Measurements from ENCODE around the gene BOLA2B. TPM values are rescaled to one million over a fixed set of nuclear protein-coding genes. Genes with fewer than 3 reads are reported as not detected.
"Not testable (repeated sequence)": the region's sequence is repeated elsewhere in the genome, so short reads cannot be mapped to it uniquely, and the experiment has no call there.

BOLA2B gene
- 100 to 1,000 TPM in 3 of 4 donors, 10 to 100 TPM in 1; 72.7 to 434 (median 197) TPM for total RNA-seq

DNA sequence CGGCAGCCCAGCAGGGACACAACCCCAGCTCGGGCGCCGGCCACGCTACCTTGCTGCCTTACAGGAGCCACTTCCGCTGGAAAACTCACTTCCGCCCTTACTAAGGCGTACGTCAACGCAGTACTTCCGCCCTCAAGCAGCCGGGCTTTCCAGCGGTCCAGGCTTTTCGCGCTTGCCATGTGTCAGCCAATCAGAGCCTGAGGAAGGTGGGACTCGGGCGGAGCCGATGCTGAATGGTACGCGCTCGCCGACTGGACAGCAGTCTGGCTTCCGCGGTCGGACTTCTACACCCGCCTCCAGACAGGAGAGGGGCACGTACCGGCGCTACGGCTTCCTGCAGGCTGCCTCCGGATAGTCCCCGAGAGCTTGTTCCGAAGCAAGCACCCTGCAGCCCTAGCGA is at the start of gene BOLA2B, which contains the start of gene SLX1A:
TSS of gene BOLA2B (minus strand) at position 52 of the 400 bp plus-strand sequence. CDS start 71 bp downstream, outside the sequence.
TSS of gene SLX1A (plus strand) at position 261 of the 400 bp plus-strand sequence. CDS start 210 bp downstream, outside the sequence.
- DNase-seq (ENCODE audit: low spot score in 2 of 2); H3K27ac ChIP-seq: not testable (repeated sequence)
- no CpG with 5 or more reads among the region's 34 CpGs for WGBS

GRCh38 chr16:30217082-30217481 is 23.6 kb upstream of the BOLA2B start:
- H3K36me3 ChIP-seq, H3K27ac ChIP-seq, H3K27me3 ChIP-seq, H3K4me1 ChIP-seq, H3K4me3 ChIP-seq, H3K9me3 ChIP-seq: not testable (repeated sequence)
- peak; percentile 10 to 63 for DNase-seq (ENCODE audit: low spot score in 2 of 2)
- 60% methylated on average over 1 of the region's 5 CpGs for WGBS

More for the DNA sequence above, at the start of gene BOLA2B, which contains the start of gene SLX1A:
- H3K36me3 ChIP-seq, H3K4me1 ChIP-seq, H3K9me3 ChIP-seq, H3K27me3 ChIP-seq: not testable (repeated sequence)
- peak within 1 kb of the TSS; percentile 47 for H3K4me3 ChIP-seq

DNA sequence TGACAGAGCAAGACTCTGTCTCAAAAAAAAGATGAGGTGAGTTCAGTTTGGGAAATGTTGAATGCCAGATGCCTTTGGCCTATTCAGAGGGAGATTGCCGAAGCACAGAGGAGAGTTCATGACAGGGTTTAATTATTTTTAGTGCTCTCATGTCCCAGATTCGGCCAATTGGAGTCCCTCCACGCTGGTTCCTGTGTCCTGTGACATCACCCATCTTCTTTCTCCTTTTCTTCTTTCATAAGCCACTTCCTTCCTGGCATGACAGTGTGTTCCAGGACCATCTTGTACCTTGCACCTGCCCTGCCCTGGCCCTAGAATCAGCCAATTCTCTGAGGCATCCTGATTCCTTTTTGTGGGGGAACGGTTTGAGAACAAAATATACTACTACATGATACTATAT is 17.9 kb upstream of the BOLA2B start:
- H3K9me3 ChIP-seq; H3K36me3 ChIP-seq; H3K4me1 ChIP-seq; H3K4me3 ChIP-seq; H3K27me3 ChIP-seq; DNase-seq (ENCODE audit: low spot score in 2 of 2); H3K27ac ChIP-seq: not testable (repeated sequence)
- no CpG with 5 or more reads among the region's 4 CpGs for WGBS

DNA sequence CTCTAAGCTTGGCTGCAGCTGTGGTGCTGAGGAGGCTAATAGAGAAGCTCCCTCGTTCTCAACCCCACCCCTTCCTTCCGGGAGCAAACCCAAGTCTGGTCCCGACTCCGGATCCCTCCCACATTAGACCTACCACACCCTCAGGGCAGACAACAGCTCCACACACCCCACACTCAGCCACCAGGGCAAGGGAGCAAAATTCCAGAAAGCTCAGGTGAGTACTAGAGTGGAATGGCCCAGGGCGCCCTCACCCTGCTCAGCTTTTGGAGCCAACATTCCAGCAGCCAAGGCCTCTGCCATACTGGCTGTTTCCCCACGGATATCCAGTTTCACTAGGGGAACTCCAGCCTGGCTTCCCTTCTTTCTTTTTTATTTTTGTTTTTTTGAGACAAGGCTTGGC is 15.6 kb upstream of the BOLA2B start:
- not testable (repeated sequence) for H3K27ac ChIP-seq, H3K9me3 ChIP-seq, H3K36me3 ChIP-seq, H3K27me3 ChIP-seq, H3K4me3 ChIP-seq, H3K4me1 ChIP-seq
- peak; percentile 68 to 69 for DNase-seq (ENCODE audit: low spot score in 2 of 2)
- 0% methylated on average over 4 of the region's 6 CpGs for WGBS

- no CpG with 5 or more reads among the region's 9 CpGs for WGBS
- not testable (repeated sequence) for H3K27me3 ChIP-seq, H3K4me1 ChIP-seq, H3K27ac ChIP-seq, H3K9me3 ChIP-seq, H3K36me3 ChIP-seq, H3K4me3 ChIP-seq
- DNase-seq (ENCODE audit: low spot score in 2 of 2), result peak; percentile 24 to 57
These were observed 13.7 kb upstream of the BOLA2B start for GRCh38 chr16:30207063-30207704.

DNA sequence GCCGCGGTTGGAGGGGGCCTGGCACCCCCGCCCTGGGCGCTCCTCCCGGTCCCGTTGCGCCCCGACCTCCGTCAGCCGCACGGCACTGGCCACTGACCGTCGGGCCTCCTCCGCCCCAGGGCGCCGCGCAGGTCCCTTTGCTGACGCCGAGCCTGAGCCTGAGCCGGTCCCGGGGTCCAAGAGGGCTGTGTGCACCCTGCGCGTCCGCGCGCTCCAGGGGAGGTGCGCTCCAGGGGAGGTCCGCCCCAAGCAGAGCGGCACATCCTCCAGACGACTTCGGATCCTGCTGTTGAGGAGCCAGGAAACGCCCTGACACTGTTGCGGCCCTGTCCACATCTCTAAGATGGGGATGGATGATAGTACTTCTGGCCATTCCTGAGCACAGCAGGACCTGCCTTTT is 12.8 kb upstream of the BOLA2B start:
- H3K4me3 ChIP-seq, result peak overlapping the region; percentile 49

DNA sequence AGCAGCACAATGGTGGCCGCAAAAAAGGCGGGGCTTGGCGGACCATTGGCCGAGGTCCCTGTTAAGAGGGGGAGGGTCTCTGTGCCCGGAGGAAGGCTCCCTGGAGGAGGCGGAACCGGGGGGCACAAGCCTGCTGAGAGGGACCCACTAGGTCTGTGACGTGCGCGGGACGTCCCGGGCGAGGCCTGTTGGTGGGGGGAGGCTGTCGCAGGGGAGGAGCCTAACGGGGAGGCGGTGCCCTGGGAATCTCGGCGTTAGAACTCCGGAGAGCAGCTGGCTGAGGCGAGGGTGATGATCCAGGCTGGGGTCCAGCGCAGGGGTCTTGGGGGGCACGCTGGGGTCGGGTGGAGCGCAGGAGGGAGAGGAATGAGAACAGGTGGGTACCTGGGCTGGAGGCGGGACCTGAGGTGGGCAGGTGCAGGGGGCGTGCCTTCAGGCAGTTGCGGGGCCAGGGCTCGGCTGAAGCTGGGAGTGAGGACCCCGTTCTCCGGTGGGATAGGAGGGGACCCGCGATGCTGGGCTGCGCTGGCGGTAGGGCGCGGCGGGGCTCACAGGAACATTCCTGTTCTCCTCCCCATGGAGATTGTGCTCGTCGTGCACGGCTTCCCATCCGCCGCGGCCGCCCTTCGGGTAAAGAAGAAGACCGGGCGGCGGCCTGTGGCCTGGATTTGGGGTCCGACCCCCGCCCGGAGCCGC is 12.2 kb upstream of the BOLA2B start:
- not testable (repeated sequence) for H3K4me1 ChIP-seq, H3K9me3 ChIP-seq, H3K27me3 ChIP-seq, H3K36me3 ChIP-seq, H3K27ac ChIP-seq
- peak overlapping the region; percentile 49 for H3K4me3 ChIP-seq
- WGBS, result no CpG with 5 or more reads among the region's 52 CpGs
- DNase-seq (ENCODE audit: low spot score in 2 of 2), result peak; percentile 59 to 76

More for the DNA sequence above, 12.8 kb upstream of the BOLA2B start:
- H3K27me3 ChIP-seq; H3K9me3 ChIP-seq; H3K27ac ChIP-seq; H3K4me1 ChIP-seq; DNase-seq (ENCODE audit: low spot score in 2 of 2); H3K36me3 ChIP-seq: not testable (repeated sequence)
- WGBS, result no CpG with 5 or more reads among the region's 33 CpGs

- not testable (repeated sequence) for H3K4me3 ChIP-seq; H3K27me3 ChIP-seq; DNase-seq (ENCODE audit: low spot score in 2 of 2); H3K27ac ChIP-seq; H3K4me1 ChIP-seq; H3K9me3 ChIP-seq; H3K36me3 ChIP-seq
- WGBS, result no CpG with 5 or more reads among the region's 15 CpGs
These were observed 6.3 kb upstream of the BOLA2B start for GRCh38 chr16:30199608-30200343.

DNA sequence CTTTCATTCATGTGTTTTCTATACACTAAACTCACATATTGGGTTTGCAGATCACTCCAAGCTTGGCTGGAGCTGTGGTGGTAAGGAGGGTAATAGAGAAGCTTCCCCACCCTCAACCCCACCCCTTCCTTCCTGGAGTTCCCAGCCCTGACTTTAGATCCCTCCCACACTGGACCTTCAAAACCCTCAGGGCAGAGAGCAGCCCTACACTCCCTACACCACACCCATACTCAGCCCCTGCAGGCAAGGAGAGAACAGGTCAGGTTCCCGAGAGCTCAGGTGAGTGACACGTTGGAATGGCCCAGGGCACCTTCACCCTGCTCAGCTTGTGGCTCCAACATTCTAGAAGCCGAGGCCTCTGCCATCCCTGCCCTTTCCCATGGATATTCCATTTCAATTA is 5.6 kb upstream of the BOLA2B start, which contains the start of gene SULT1A3:
TSS of gene SULT1A3 (plus strand) at position 207 of the 400 bp plus-strand sequence. CDS start 1,474 bp downstream, outside the sequence.
- H3K4me3 ChIP-seq; H3K4me1 ChIP-seq; H3K9me3 ChIP-seq; H3K27me3 ChIP-seq; H3K27ac ChIP-seq; DNase-seq (ENCODE audit: low spot score in 2 of 2); H3K36me3 ChIP-seq: not testable (repeated sequence)
- no CpG with 5 or more reads among the region's 3 CpGs for WGBS

- not testable (repeated sequence) for H3K4me3 ChIP-seq, H3K4me1 ChIP-seq, H3K27me3 ChIP-seq, H3K9me3 ChIP-seq, H3K36me3 ChIP-seq, H3K27ac ChIP-seq
- no CpG with 5 or more reads among the region's 2 CpGs for WGBS
- DNase-seq (ENCODE audit: low spot score in 2 of 2), result peak in 1 of 2 donors; percentile 10
These were observed 3.5 kb upstream of the BOLA2B start for GRCh38 chr16:30197001-30197400.

DNA sequence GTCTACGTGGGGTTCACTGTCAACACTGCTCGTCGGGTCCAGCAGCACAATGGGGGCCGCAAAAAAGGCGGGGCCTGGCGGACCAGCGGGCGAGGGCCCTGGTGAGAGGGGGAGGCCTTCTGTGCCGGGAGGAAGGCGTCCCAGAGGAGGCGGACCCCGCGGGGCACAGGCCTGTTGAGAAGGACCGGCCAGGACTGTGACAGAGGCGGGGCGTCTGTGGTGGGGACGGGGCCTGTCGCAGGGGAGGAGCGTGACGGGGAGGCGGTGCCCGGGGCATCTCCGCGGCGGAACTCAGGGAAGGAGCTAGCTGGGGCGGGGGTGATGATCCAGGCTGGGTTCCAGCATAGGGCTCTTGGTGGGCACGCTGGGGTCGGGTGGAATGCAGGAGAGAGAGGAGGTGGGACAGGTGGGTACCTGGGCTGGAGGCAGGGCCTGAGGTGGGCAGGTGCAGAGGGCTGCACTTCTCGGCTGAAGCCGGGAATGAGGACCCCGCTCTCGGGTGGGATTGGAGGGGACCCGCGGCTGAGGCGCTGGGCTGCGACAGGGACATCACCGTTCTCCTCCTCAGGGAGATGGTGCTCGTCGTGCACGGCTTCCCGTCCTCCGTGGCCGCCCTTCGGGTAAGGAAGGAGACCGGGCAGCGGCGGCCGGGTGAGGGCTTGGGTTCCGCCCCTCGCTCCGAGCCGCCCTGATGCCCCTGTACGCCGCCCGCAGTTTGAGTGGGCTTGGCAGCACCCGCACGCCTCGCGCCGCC is 883 bp upstream of the BOLA2B start:
- WGBS, result no CpG with 5 or more reads among the region's 60 CpGs
- H3K36me3 ChIP-seq, H3K27me3 ChIP-seq, H3K4me1 ChIP-seq, H3K27ac ChIP-seq, H3K9me3 ChIP-seq: not testable (repeated sequence)
- H3K4me3 ChIP-seq, result peak overlapping the region; percentile 47
- DNase-seq (ENCODE audit: low spot score in 2 of 2), result peak in 1 of 2 donors; percentile 67

DNA sequence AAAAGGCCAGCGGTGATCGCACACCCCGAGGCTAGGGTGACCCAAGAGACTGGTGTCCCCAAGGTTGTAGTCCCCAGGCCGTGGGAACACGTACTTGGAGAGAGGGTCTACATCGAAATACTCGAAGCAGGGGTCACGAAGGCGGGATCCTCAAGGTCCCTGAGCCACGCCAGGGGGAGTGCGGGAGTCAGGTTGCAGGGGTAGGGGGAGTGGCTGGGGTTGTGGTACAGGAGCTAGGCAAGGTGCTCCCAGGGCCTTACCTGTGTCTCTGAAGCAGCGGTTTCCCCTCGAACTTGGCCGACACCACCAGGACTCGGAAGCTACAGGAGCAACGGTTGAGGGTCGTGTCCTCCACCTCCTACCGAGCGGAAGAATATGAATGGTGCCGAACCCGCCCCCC is 368 bp downstream of the BOLA2B start:
- not testable (repeated sequence) for H3K4me1 ChIP-seq; DNase-seq (ENCODE audit: low spot score in 2 of 2); H3K4me3 ChIP-seq; H3K27me3 ChIP-seq; H3K9me3 ChIP-seq; H3K27ac ChIP-seq; H3K36me3 ChIP-seq
- WGBS, result no CpG with 5 or more reads among the region's 21 CpGs

DNA sequence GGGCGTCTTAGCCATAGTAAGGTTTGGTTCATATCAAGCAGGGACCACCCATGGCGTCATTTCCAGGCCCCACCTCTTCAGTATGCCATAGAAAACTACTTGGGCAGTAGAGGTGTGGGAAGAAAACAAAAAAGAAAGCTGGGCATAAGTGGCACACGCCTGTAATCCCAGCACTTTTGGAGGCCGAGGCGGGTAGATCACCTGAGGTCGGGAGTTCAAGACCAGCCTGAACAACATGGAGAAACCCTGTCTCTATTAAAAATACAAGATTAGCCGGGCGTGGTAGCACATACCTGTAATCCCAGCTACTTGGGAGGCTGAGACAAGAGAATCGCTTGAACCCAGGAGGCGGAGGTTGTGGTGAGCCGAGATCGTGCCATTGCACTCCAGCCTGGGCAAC is 2.3 kb downstream of the BOLA2B start:
- H3K27ac ChIP-seq, result not testable (repeated sequence)
- 93% methylated on average over 6 of the region's 12 CpGs for WGBS

More for the DNA sequence above, 2.3 kb downstream of the BOLA2B start:
- H3K4me3 ChIP-seq; H3K9me3 ChIP-seq; H3K27me3 ChIP-seq; DNase-seq (ENCODE audit: low spot score in 2 of 2); H3K36me3 ChIP-seq: not testable (repeated sequence)
- H3K4me1 ChIP-seq, result peaks cover 10% of the 10 kb centered on the region

Data from suprapubic skin (tissue), 4 donors.